Loucy (cell line): ENCODE data around the gene ADAM11.
"Not testable (repeated sequence)": the region's sequence is repeated elsewhere in the genome, so short reads cannot be mapped to it uniquely, and the experiment has no call there.

Experiments
- H2AFZ ChIP-seq: fragments of 200-600 bp; sonication (generic); 2 replicates; pipeline ENCODE4 v1.6.0; 2016; ENCODE audit warnings: antibody characterized with exemption, mild to moderate bottlenecking, low read length, moderate library complexity
- H3F3A ChIP-seq: fragments of 200-600 bp; 2 replicates; pipeline ENCODE4 v1.6.0; 2016; ENCODE audit warnings: antibody characterized with exemption, low read depth, mild to moderate bottlenecking
- H3K27me3 ChIP-seq: fragments of 200-600 bp; sonication (generic); 2 replicates; pipeline ENCODE4 v1.6.1; 2014; ENCODE audit warnings: low read length, mild to moderate bottlenecking; ENCODE audit not compliant: insufficient read depth, poor library complexity, severe bottlenecking
- H3K36me3 ChIP-seq: fragments of 200-600 bp; sonication (generic); 2 replicates; pipeline ENCODE4 v1.6.1; 2016; ENCODE audit warnings: low read length; ENCODE audit not compliant: insufficient read depth
- H3K4me1 ChIP-seq: fragments of 200-600 bp; sonication (generic); 2 replicates; pipeline ENCODE4 v1.5.1; 2014; ENCODE audit warnings: low read length, mild to moderate bottlenecking; ENCODE audit not compliant: insufficient read depth, poor library complexity, severe bottlenecking
- H3K4me2 ChIP-seq: fragments of 200-600 bp; sonication (generic); 2 replicates; pipeline ENCODE4 v1.6.0; 2014; ENCODE audit warnings: antibody characterized with exemption, low read length, low read depth, mild to moderate bottlenecking; ENCODE audit not compliant: poor library complexity, severe bottlenecking
- H3K4me3 ChIP-seq: fragments of 200-600 bp; sonication (generic); 2 replicates; pipeline ENCODE4 v1.5.1; 2014; ENCODE audit warnings: low read length, mild to moderate bottlenecking, mixed read lengths; ENCODE audit not compliant: poor library complexity, severe bottlenecking
- H3K79me2 ChIP-seq: fragments of 200-600 bp; sonication (generic); 2 replicates; pipeline ENCODE4 v1.6.1; 2014; ENCODE audit warnings: low read length; ENCODE audit not compliant: insufficient read depth
- H3K9ac ChIP-seq: fragments of 200-600 bp; sonication (generic); 2 replicates; pipeline ENCODE4 v1.6.0; 2014; ENCODE audit warnings: mild to moderate bottlenecking, low read depth, low read length, moderate library complexity; ENCODE audit not compliant: poor library complexity, severe bottlenecking
- H3K9me2 ChIP-seq: fragments of 200-600 bp; sonication (generic); replicated peaks from 2 replicates; pipeline ENCODE4 v1.6.1; 2016; ENCODE audit warnings: low read depth, low read length, mixed read lengths
- H3K9me3 ChIP-seq: fragments of 200-600 bp; sonication (generic); 2 replicates; pipeline ENCODE4 v1.6.1; 2014; ENCODE audit warnings: mild to moderate bottlenecking, antibody characterized with exemption, low read length, low read depth; ENCODE audit not compliant: insufficient read depth
- H4K20me1 ChIP-seq: fragments of 200-600 bp; sonication (generic); 2 replicates; pipeline ENCODE4 v1.6.0; 2014; ENCODE audit warnings: antibody characterized with exemption, low read length, mild to moderate bottlenecking; ENCODE audit not compliant: insufficient read depth, poor library complexity, severe bottlenecking
- EZH2phosphoT487 ChIP-seq: fragments of 200-600 bp; IDR thresholded peaks from 2 replicates; pipeline ENCODE4 v1.6.1; 2018; ENCODE audit warnings: antibody characterized with exemption, mild to moderate bottlenecking, moderate library complexity, borderline replicate concordance
- TF ChIP-seq, protein P1 (sequence below): fragments of 200-600 bp; sonication (generic); conservative IDR thresholded peaks from 2 replicates; pipeline ENCODE4 v1.5.1; 2014; ENCODE audit warnings: mild to moderate bottlenecking, antibody characterized with exemption, low read length

ADAM11 gene, protein sequence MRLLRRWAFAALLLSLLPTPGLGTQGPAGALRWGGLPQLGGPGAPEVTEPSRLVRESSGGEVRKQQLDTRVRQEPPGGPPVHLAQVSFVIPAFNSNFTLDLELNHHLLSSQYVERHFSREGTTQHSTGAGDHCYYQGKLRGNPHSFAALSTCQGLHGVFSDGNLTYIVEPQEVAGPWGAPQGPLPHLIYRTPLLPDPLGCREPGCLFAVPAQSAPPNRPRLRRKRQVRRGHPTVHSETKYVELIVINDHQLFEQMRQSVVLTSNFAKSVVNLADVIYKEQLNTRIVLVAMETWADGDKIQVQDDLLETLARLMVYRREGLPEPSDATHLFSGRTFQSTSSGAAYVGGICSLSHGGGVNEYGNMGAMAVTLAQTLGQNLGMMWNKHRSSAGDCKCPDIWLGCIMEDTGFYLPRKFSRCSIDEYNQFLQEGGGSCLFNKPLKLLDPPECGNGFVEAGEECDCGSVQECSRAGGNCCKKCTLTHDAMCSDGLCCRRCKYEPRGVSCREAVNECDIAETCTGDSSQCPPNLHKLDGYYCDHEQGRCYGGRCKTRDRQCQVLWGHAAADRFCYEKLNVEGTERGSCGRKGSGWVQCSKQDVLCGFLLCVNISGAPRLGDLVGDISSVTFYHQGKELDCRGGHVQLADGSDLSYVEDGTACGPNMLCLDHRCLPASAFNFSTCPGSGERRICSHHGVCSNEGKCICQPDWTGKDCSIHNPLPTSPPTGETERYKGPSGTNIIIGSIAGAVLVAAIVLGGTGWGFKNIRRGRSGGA

DNA sequence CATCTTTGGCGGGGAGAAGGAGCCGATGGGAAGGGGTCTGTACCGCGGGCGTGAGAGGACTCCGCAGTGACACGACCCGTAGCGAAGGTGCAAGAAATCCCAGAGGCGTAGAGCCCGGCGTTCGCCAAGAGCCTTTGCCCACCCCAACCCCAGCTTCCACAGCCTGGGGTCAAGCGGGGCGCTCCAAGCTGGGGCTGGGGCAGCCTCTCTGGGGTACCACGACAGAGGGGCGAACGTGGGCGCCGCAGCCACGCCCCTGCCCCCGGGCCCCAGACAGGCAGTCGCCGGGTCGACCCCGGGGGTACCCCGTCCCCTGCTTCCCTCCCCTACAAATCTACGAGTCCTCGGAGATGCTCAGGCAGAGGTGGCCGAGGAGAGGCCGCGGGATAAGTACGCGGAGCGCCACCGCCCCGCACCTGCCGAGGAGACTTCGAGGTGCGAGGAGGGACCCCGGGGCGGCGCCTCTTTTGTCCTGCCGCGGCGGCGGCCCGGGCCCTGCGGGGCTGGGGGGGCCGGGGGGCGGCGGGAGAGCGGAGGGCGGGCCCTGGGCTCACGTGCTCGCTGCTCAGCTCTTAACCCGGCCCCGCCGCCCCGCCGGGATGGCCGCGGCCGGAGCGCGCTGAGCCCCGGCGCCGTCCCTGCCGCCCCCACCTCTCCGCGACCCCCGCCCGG, at the start of gene ADAM11:
TSS of gene ADAM11 (plus strand) at position 575 of the 672 bp plus-strand sequence. CDS start 212 bp downstream, outside the sequence.
- Histone ChIP-seq H3K9me3 (no peaks in the 10 kb centered on the region), H3K27me3 (no peaks in the 10 kb centered on the region), H2AFZ (peak within 1 kb of the TSS; percentile 75; the same call in 1 of the 2 replicates), H3K9ac (peak within 1 kb of the TSS; percentile 72), H3F3A (no peaks in the 10 kb centered on the region), H3K79me2 (no peaks in the 10 kb centered on the region), H3K4me3 (peak within 1 kb of the TSS; percentile 72), H4K20me1 (no peaks in the 10 kb centered on the region), H3K4me1 (peaks cover 8% of the 10 kb centered on the region), H3K9me2 (no peaks in the 10 kb centered on the region), H3K36me3 (no peaks in the 10 kb centered on the region), H3K4me2 (peak within 1 kb of the TSS; percentile 80)
- TF ChIP-seq, protein P1, sequence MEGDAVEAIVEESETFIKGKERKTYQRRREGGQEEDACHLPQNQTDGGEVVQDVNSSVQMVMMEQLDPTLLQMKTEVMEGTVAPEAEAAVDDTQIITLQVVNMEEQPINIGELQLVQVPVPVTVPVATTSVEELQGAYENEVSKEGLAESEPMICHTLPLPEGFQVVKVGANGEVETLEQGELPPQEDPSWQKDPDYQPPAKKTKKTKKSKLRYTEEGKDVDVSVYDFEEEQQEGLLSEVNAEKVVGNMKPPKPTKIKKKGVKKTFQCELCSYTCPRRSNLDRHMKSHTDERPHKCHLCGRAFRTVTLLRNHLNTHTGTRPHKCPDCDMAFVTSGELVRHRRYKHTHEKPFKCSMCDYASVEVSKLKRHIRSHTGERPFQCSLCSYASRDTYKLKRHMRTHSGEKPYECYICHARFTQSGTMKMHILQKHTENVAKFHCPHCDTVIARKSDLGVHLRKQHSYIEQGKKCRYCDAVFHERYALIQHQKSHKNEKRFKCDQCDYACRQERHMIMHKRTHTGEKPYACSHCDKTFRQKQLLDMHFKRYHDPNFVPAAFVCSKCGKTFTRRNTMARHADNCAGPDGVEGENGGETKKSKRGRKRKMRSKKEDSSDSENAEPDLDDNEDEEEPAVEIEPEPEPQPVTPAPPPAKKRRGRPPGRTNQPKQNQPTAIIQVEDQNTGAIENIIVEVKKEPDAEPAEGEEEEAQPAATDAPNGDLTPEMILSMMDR, result no peak
- no peak for TF ChIP-seq EZH2phosphoT487

DNA sequence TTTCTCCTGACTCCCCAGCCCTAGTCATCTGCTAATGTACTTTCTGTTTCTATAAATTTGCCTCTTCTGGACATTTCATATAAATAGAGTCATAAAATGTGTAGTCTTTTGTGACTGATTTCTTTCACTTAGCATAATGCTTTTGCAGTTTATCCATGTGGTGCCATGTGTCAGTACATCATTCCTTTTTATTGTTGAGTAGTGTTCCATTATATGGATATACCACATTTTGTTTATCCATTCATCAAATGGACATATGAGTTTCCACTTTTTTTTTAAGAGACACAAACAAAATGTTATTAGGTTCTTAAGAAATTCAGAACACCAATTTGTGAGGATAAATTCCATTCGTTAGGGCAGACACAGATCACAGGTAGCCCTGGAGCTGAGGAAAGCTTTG, 39.3 kb upstream of the ADAM11 start:
- Histone ChIP-seq H4K20me1 (no peaks in the 10 kb centered on the region), H3K9me2 (no peaks in the 10 kb centered on the region), H3K9ac (no peak overlapping the region), H3K27me3 (no peaks in the 10 kb centered on the region), H3K79me2 (no peaks in the 10 kb centered on the region), H3K9me3 (no peaks in the 10 kb centered on the region), H3K4me2 (no peak overlapping the region), H3K4me3 (no peak overlapping the region), H3K4me1 (no peaks in the 10 kb centered on the region), H3F3A (no peaks in the 10 kb centered on the region), H3K36me3 (peaks cover 14% of the 10 kb centered on the region; the same call in 1 of the 2 replicates), H2AFZ (no peak overlapping the region)
- TF ChIP-seq, protein P1, result no peak
- no peak for TF ChIP-seq EZH2phosphoT487

DNA sequence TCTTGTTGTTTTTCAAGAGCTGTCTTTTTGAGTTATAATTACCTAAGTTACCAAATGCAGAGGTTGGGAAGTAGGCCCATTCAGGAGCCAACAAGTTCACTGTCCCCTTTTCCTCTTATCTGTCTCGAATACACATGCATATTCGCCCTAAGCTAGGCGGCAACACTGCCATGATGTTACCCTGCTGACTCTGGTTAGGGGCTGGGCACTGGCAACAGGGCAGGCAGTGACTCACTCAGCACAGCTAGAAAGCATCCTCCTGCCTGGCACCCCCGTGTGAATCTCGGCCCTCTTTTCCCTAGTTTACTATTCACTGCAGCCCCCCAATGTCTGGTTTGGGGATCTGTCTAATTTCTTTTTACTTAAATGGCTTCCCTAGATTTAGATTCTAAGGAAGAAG, 36.5 kb upstream of the ADAM11 start:
- Histone ChIP-seq H3K4me2 (no peak overlapping the region), H3K4me1 (no peaks in the 10 kb centered on the region), H3F3A (no peaks in the 10 kb centered on the region), H4K20me1 (no peaks in the 10 kb centered on the region), H3K9me2 (no peaks in the 10 kb centered on the region), H2AFZ (no peak overlapping the region), H3K27me3 (no peaks in the 10 kb centered on the region), H3K9me3 (no peaks in the 10 kb centered on the region), H3K4me3 (no peak overlapping the region), H3K79me2 (no peaks in the 10 kb centered on the region), H3K9ac (no peak overlapping the region), H3K36me3 (peaks cover 19% of the 10 kb centered on the region; the same call in 1 of the 2 replicates)
- TF ChIP-seq EZH2phosphoT487, result no peak
- TF ChIP-seq, protein P1, result no peak

DNA sequence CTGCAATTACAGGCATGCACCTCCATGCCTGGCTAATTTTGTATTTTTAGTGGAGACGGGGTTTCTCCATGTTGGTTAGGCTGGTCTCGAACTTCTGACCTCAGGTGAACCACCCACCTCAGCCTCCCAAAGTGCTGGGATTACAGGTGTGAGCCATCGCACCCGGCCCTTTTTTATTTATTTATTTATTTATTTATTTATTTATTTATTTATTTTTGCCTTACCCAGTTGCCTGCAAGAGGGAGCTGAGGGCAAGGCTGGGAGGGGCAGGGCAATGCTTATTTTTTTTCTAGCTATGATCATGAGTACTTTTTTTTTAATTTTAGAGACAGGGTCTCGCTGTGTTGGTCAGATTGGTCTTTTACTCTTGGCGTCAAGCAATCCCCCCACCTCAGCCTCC, 32.7 kb upstream of the ADAM11 start:
- H3K9ac ChIP-seq, H3K4me2 ChIP-seq, H3K27me3 ChIP-seq, H3K4me3 ChIP-seq, H3K9me3 ChIP-seq, H3K79me2 ChIP-seq, H4K20me1 ChIP-seq, H3K4me1 ChIP-seq, H3K9me2 ChIP-seq, H3F3A ChIP-seq, H2AFZ ChIP-seq: not testable (repeated sequence)
- H3K36me3 ChIP-seq, result peaks cover 40% of the 10 kb centered on the region; the same call in 1 of the 2 replicates
